GM18511 (cell line): ENCODE results near the gene ADI1.
"Not testable (repeated sequence)": the region's sequence is repeated elsewhere in the genome, so short reads cannot be mapped to it uniquely, and the experiment has no call there.

Experiments
- ATAC-seq: cut with Tn5 transposase; IDR thresholded peaks from one replicate; pipeline ENCODE4 v1.9.1; 2021; ENCODE audit warnings: mild to moderate bottlenecking, moderate library complexity; ENCODE audit not compliant: unreplicated experiment

The ADI1 gene

GRCh38 chr2:3464401-3465005 lies 54.8 kb downstream of the ADI1 start:
- no peak for ATAC-seq

DNA sequence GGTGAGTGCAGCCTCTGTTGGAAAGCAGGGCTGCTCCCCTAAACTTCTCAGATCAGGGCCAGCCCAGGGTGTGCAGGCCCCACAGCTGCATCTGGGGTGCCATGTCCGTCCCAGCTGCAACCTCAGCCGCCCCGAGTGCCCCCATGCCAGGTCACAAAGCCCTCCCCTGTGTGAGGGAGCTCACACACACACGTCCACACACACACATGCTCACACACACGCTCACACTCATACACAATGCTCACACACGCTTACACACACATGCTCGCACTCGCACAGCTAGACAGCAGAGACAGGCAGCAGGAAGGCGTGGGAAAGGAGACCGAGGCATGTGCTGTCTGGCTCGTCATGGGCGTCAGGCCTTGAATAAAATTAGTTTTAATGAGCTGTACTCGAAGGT lies 55.4 kb downstream of the ADI1 start:
- no peak for ATAC-seq

- no peak for ATAC-seq
Observed at GRCh38 chr2:3463186-3463835, 56.0 kb downstream of the ADI1 start.

DNA sequence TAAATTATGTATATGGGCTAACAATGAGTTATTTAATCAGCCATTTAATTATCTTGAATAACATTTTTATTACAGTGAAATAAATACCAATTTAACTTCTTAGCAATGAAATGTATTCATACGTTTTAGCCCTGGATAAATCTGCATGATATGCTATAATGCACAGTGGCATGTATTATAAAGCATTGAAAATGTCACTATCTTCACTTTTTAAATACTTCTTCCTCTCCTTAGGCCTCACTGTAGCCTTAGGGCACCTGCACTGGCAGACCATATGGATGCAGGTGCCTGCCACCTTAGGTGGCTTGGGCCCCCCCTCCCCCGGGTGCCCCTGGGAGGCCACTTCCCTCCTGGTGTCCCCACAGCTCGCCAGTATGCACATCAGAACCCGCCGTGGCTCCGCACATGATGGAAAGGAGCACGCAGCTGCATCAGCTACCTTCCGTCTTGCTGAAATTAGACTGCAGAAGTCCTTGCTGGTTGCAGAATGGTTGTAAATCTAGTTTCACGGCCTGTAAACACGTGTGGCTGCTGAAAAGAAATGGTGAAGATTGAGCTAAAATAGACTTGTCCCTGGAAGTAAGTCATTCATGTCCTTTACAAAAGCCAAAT lies 56.7 kb downstream of the ADI1 start:
- ATAC-seq = peak; percentile 6

DNA sequence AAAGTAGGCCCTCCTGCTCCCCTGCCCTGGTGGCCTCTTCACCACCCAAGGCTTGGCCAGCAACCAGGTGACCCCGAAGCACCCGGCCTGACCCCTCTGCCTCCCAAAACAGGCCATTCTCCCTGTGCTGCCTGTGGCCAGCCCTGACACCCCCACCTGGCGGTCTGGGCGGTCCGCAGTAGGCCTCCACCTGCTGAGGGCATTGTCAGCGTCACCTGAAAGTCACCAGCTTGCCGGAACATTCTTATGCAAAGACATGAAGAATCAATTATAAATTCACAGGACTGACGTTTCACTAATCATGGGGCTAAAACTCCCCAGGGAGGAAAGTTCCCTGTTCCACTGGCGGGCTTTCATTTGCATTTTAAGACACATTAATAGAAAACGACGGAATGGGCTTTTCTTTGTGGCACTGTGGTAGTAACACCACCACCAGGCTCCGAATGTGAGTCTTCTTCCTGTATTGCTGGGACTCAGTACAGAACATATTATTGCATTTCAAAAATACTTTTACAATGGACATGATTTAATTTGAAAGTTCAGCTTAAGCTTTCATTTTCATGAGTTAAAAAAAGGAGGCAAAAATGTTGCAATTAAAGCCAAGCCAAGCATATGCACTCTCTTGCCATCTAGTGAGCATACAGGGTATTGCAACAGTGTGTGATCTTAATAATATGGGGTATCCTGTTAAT lies 57.4 kb downstream of the ADI1 start:
- ATAC-seq = peak; percentile 81

GRCh38 chr2:3460831-3461800 lies 58.2 kb downstream of the ADI1 start:
- ATAC-seq = no peak

GRCh38 chr2:3460156-3460555 lies 59.2 kb downstream of the ADI1 start:
- no peak for ATAC-seq

GRCh38 chr2:3459185-3460015 lies 59.9 kb downstream of the ADI1 start:
- no peak for ATAC-seq

- no peak for ATAC-seq
Observed at GRCh38 chr2:3458396-3459184, 60.7 kb downstream of the ADI1 start.

DNA sequence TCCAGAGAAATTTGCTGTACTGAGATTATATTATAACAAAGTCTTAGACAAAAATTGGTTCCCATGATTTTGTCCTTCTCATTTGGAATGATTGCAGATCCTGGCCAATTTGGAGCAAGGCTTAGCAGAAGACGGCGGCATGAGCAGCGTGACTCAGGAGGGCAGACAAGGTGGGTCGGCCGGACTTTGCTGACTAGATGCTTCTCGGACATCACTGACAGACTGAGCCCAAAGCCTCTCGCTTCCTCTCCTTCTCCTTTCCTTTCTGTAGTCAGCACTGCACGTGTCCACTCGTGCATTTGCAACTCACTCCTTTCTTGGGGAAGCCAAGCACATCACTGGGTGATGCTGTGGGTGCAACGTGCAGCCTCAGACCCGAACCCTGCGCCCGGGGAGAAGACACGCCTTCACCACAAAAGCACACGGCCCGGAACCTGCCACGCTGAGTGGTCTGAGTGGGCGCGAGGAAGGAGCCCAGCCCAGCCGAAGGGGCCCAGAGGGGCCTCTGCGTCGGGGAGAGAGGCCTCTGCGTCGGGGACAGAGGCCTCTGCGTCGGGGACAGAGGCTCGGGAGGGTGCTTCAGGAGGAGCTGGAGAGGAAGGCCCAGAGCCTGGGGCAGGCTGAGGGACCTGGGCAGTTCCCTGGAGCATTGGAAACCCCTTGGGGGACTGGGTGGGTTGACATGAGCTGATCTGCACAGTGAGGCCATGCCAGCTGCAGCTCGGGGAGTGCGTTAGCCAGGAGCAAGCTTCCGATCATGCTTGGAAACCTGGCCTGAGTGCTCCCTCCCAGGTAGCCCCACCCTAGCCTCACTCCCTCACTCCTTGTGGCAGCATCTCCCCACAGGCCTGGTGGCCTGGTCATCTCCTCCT lies 61.6 kb downstream of the ADI1 start:
- ATAC-seq = no peak

GRCh38 chr2:3456125-3456524 lies 63.2 kb downstream of the ADI1 start:
- ATAC-seq = no peak

DNA sequence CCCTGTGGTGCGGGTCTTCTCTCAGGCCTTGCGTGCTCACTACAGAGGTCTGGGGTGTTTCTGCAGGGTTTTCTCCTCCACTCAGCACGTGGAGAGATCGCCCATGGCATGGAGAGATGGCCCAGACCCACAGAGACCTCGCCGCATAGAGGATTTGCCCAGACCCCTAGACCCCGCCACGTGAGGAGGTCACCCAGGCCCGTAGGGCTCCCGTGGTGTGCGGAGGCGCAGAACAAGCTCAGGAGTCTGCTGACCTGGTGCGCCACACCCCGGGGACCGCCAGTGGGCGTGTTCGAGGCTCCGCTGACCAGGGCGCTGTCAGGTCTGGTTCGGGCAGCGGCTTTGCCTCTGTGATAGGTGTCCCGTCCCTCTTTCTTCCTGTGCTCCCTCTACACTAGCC lies 64.5 kb downstream of the ADI1 start:
- no peak for ATAC-seq

- not testable (repeated sequence) for ATAC-seq
Observed at GRCh38 chr2:3454005-3454404, 65.3 kb downstream of the ADI1 start.

DNA sequence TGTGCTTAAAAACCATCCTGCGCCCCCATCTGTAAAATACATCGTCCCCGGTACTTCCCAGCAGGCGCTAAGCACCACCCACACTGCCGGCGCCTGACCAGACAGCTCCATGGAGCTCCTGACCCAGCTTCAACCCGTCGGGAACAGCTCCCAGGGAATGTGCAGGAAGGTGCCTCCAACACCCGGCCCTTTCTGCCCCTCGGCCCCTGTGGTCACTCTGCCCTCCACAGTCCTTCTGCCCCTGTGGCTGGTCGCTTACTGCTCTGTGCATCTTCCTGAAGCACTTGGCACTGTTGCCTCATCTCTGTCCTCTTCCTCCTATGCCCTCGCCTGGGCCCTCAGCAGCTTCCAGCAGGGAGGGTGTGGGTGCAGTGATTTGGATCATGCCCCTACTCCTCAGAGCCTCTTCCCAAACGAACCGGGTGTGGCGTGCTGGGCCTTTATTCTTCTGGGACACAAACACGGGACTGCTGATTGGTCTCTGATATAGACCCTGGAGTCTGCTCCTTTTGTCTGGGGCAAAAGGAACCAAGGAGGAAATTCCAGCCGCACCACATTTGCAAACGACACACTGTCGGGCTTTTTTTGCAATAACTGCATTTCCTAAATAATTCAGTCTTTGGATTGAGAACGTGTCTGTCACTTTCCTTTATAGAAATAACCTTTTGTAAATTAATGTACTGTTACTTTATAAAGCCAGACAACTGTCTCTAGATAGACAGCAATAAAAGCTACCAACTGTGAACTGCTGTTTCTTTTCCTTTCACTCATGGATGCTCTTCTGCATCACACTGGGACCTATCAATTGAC lies 65.9 kb downstream of the ADI1 start:
- ATAC-seq = no peak

GRCh38 chr2:3451926-3452671 lies 67.2 kb downstream of the ADI1 start:
- no peak for ATAC-seq

DNA sequence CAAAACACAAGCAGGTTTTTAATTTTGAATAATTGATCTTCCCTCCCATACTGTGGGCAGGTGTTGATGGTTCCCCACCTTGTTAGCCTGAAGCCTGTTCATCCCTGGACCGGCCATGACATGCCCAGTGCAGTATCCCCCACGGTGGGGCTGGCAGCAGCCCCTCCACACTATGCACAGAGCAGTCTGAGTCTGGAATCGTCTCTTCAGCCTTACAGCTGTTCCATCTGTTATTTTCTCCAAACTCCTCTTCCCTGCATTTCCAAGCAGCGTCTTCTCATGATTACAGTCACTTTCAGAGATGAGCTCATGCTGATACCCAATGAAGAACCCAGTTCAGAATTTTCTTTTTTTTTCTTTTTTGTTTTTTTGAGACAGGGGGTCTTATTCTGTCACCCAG lies 68.2 kb downstream of the ADI1 start:
- ATAC-seq = no peak
